Femur (tissue), 1 donor: ENCODE results near the gene MAP3K20.
"Not testable (repeated sequence)": the region's sequence is repeated elsewhere in the genome, so short reads cannot be mapped to it uniquely, and the experiment has no call there.

Experiments used
- DNase-seq: peaks from one replicate; pipeline ENCODE4 v3.0.0-alpha.2; 2017

The MAP3K20 gene

DNA sequence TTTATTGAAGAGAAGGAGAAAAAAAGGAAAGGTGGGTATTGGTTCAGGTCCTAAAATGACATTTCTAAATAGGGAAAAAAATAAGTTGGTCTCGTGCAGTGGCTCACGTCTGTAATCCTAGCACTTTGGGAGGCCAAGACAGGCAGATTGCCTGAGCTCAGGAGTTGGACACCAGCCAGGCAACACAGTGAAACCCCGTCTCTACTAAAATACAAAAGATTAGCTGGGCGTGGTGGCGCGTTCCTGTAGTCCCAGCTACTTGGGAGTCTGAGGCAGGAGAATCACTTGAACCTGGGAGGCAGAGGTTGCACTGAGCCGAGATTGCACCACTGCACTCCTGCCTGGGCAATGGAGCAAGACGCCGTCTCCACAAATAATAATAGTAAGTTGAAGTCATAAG, 131.5 kb downstream of the MAP3K20 start:
- not testable (repeated sequence) for DNase-seq

- DNase-seq = peak; percentile 81
Observed at GRCh38 chr2:173210270-173211196, 134.9 kb downstream of the MAP3K20 start.

- DNase-seq = no peak
Observed at GRCh38 chr2:173213181-173213580, 137.5 kb downstream of the MAP3K20 start.

DNA sequence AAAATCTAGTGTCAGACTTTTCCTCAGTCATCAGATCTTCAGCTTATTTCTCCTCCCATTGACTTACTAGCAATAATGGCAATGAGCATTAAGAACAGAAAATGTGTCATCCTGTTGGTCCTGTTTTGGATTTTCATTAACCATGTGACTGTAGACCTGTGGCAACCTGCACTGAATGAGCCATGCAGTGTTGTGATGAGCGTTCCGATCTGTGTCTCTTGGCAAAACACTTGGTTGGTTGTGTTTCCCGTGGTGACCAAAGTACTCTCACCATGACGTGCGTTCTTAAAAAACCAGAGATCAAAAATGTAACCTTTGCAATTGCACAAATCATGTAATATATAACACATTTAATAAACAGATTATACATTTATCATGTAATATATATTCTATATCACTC, 138.6 kb downstream of the MAP3K20 start:
- no peak for DNase-seq

DNA sequence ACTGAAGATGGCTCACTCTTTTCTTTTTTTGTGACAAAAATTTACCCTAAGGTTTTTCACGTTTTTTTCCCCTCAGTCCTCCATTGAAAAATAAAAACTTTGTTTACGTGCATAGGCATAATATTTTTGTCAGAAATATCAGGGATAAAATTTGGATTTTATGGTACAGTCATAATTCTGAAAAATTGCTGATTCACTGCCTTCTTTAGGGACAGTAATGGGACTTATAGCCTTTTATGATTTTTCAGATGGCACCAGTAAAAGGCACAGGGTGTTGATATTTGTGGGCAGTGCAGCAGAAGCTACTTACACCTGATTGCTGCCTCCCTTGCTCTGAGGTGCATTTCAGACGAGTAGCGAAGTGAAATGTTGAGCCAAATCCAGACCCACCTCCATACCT, 139.7 kb downstream of the MAP3K20 start:
- DNase-seq = no peak

DNA sequence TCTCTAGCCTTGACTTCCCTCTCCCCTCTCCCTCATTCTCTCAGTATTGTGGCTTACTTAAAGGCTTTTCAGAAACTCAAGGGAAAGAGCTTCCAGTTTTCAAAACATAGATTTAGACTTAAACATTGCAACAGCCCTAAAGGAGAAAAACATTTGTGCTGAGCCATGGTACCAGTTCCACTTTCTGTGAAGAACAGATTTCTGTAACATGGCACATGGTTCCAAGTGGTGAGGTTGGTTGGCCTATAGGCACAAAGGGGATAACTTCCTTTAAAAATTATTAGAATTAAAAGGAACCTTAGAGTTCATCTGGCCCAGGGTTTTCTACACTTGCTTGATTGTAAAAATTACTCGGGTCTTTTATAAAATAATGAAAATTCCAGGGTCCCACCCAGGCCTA, 140.4 kb downstream of the MAP3K20 start:
- DNase-seq = no peak

DNA sequence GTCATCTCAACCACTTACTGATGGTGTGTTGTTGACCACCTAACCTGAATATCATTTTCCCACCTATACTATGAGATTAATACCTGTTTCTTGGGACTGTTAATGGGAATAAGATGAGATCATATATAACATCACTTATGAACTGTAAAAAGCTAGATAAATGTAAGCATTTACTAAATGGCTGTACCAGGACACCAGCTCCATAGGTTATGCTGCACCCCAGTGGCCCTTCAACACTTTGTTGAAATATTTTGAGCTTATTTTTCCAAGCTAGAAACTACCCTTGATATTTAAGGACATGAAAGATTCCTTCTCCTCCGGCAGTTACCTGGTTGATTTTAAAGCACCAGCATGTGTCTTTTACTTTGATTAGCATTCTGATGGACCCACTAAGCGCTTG, 141.0 kb downstream of the MAP3K20 start:
- DNase-seq = no peak

- DNase-seq = no peak
Observed at GRCh38 chr2:173217116-173217840, 141.6 kb downstream of the MAP3K20 start.

- DNase-seq = no peak
Observed at GRCh38 chr2:173218326-173219056, 142.8 kb downstream of the MAP3K20 start.

GRCh38 chr2:173221132-173221695, 145.6 kb downstream of the MAP3K20 start:
- no peak for DNase-seq

- DNase-seq = no peak
Observed at GRCh38 chr2:173221937-173222594, 146.4 kb downstream of the MAP3K20 start.

DNA sequence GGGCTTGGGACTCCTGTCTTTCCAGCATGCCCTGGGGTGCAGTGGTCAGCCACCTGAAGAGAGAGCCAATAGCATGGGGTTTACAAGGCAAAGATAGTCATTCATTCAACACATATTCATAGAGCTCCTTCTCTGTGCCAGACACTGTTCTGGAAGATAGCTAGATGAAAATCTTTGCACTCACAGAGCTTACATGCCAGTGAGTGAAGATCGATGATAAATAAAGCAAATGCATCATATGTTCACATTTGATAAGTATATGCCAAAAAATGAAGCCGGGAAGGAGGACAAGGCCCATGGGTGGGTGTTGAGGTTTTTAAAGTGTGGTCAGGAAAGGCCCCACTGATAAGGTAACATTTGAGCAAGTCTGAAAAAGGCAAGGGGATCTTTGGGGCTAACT, 148.2 kb downstream of the MAP3K20 start:
- no peak for DNase-seq

GRCh38 chr2:173226899-173227698, 151.5 kb downstream of the MAP3K20 start:
- no peak for DNase-seq

GRCh38 chr2:173229086-173229485, 153.4 kb downstream of the MAP3K20 start:
- no peak for DNase-seq

DNA sequence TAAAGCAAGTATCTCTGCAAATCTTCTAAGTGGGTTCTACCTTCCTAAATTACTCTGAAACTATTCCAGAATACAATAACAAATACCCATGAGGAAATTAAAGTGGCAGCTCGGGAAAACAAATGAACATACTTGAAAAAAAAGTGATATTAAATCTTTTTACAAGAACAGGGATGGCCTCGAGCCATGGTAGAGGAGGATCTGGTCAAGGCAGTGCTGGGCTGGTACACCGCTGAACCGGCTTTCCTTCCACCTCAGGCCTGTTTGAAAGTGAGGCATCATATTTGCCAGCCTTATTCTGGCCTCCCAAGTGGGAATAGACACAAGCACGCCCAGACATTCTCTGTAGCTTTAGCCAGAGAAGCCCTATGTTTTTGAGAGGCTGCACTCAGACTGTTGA, 154.5 kb downstream of the MAP3K20 start:
- DNase-seq = no peak

- DNase-seq = peak; percentile 36
Observed at GRCh38 chr2:173231042-173231441, 155.4 kb downstream of the MAP3K20 start.

- no peak for DNase-seq
Observed at GRCh38 chr2:173231465-173231864, 155.8 kb downstream of the MAP3K20 start.

DNA sequence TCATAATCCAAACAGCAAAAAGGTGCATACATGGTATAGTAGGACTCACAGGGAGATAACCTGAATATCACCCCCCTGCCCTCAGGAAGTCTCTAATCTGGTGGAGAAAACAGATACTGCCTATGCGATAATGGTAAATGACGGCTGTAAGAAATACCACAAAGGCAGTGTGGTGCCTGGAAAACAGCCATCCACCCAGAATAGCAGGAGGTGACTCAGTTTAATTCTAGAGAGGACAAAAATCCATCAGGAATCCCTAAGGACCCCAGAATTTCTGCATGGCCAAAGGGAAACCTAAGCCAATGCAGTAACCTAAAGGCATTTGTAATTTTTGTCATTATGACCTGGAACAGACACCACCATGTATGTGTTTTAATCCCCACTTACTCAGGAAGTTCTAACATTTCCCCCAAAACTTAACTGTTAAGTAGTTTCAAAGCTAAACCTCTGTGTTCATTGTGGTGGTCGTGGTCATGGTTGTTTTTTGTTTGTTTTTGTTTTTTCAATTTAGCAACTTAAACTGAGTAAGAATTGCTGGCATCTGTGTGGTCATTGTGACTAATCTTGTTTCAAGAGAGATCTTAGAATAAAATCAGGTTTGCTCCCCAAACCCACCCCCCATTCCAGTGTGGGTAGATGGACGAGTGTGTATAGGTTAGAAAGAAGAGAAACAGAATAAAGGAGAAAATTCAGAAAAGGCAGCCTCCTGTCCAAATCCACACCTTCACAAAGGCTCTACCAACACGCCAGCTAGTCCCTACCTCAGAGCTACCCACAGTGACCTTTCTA, 157.5 kb downstream of the MAP3K20 start:
- peak; percentile 26 for DNase-seq

- no peak for DNase-seq
Observed at GRCh38 chr2:173235947-173236803, 160.5 kb downstream of the MAP3K20 start.

DNA sequence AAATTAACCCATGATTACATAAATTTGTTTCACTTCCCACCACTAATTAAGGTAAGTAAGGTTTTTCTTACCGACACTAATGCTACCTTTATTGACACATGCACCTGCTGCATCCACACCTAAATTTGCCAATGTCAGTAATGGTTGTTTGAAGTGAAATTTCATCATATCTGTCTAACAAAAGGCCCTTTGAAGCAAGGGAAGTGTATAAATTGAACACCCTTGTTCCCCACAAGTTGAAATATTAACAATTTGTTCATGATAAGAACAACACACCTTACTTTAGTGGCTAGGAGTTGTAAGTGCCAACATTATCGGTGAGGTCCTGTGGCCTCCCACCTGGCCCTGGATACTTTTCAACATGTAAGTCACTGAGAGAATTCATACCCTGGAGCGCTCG, 162.7 kb downstream of the MAP3K20 start:
- DNase-seq = no peak
